ENCODE measurements around the gene NUDT3.

DNA sequence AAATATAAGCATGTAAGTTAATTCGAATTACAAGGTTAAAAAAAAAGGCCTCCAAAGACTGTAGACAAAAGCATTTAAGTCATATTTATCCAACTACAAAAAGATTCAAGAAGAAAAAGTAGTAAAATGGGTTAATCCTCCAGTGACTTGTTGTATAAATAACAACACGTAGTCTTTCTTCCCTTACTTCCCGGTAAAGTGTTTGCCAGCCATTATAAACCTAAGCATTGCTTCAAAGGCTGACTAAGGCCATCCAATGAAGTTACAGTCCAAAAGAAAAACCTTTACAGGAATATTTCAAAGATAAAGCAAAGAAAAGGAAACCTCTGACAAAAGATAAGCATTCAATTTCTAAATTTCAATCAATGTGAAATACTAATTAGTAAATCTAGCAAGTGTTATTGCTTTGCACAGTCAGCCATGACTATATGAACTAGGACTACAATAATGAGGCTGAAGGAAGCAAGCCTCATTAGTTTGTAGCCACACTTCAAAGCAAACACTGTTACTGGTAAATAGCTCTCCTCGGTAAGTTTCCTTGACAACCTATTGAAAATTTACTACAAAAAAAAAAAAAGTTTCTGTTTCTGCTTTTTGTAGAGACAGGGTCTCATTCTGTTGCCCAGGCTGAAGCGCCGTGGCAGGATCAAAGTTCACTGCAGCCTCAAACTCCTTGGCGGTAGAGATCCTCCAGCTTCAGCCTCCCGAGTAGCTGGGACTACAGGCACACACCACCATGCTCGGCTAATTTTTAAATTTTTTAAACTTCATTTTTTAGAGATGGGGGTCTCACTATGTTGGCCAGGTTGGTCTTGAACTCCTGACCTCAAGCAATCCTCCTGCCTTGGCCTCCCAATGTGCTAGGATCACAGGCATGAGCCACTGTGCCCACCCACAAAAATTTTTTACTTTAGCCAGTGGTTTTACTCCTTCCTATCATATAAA lies 46.0 kb downstream of the NUDT3 start:
- TF ChIP-seq, protein P1, sequence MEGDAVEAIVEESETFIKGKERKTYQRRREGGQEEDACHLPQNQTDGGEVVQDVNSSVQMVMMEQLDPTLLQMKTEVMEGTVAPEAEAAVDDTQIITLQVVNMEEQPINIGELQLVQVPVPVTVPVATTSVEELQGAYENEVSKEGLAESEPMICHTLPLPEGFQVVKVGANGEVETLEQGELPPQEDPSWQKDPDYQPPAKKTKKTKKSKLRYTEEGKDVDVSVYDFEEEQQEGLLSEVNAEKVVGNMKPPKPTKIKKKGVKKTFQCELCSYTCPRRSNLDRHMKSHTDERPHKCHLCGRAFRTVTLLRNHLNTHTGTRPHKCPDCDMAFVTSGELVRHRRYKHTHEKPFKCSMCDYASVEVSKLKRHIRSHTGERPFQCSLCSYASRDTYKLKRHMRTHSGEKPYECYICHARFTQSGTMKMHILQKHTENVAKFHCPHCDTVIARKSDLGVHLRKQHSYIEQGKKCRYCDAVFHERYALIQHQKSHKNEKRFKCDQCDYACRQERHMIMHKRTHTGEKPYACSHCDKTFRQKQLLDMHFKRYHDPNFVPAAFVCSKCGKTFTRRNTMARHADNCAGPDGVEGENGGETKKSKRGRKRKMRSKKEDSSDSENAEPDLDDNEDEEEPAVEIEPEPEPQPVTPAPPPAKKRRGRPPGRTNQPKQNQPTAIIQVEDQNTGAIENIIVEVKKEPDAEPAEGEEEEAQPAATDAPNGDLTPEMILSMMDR (IDR thresholded peaks at IDR 0.05), result no peak
- no peak for TF ChIP-seq POLR2A (IDR thresholded peaks at IDR 0.05)
